HTERT RPE-1 (cell line): ENCODE measurements around the gene MACROD2.

Experiments used
- in situ Hi-C: fragments of 300-500 bp; cut with MboI; formaldehyde crosslinking; loops from 4 replicates; pipeline ENCODE4 v1.14.3; 2020; ENCODE audit warnings: low sequenced_read_pairs

Gene MACROD2

GRCh38 chr20:15674253-15675060 lies 1679.1 kb downstream of the MACROD2 start:
- in situ Hi-C loops = no loop called here

- in situ Hi-C loops = no loop called here
These were observed 1679.8 kb downstream of the MACROD2 start for GRCh38 chr20:15675061-15675514.

GRCh38 chr20:15675813-15676484 lies 1680.6 kb downstream of the MACROD2 start:
- in situ Hi-C loops = no loop called here

- in situ Hi-C loops = no loop called here
These were observed 1681.5 kb downstream of the MACROD2 start for GRCh38 chr20:15676815-15677214.

GRCh38 chr20:15682690-15683089 lies 1687.4 kb downstream of the MACROD2 start:
- in situ Hi-C loops = no loop called here

GRCh38 chr20:15692570-15692969 lies 1697.3 kb downstream of the MACROD2 start:
- in situ Hi-C loops = no loop called here

GRCh38 chr20:15699431-15700146 lies 1704.3 kb downstream of the MACROD2 start:
- in situ Hi-C loops = no loop called here

GRCh38 chr20:15700147-15700765 lies 1704.9 kb downstream of the MACROD2 start:
- in situ Hi-C loops = no loop called here

- in situ Hi-C loops = no loop called here
These were observed 1706.8 kb downstream of the MACROD2 start for GRCh38 chr20:15702161-15702560.

- in situ Hi-C loops = no loop called here
These were observed 1708.0 kb downstream of the MACROD2 start for GRCh38 chr20:15703171-15703911.

- in situ Hi-C loops = no loop called here
These were observed 1710.7 kb downstream of the MACROD2 start for GRCh38 chr20:15705975-15706374.

GRCh38 chr20:15706719-15707118 lies 1711.4 kb downstream of the MACROD2 start:
- in situ Hi-C loops = no loop called here

GRCh38 chr20:15708984-15709598 lies 1713.8 kb downstream of the MACROD2 start:
- in situ Hi-C loops = no loop called here

- in situ Hi-C loops = no loop called here
These were observed 1715.3 kb downstream of the MACROD2 start for GRCh38 chr20:15710636-15711035.

GRCh38 chr20:15711177-15711576 lies 1715.9 kb downstream of the MACROD2 start:
- in situ Hi-C loops = no loop called here

- in situ Hi-C loops = no loop called here
These were observed 1720.9 kb downstream of the MACROD2 start for GRCh38 chr20:15716256-15716655.

- in situ Hi-C loops = no loop called here
These were observed 1731.1 kb downstream of the MACROD2 start for GRCh38 chr20:15726416-15726815.

GRCh38 chr20:15734052-15734451 lies 1738.7 kb downstream of the MACROD2 start:
- in situ Hi-C loops = no loop called here

GRCh38 chr20:15739035-15739434 lies 1743.7 kb downstream of the MACROD2 start:
- in situ Hi-C loops = no loop called here
